ENCODE measurements around the gene E2F6. TPM values are rescaled to one million over a fixed set of nuclear protein-coding genes. Genes with fewer than 3 reads are reported as not detected.

Gene E2F6
- total and polyA plus RNA-seq, 2 of the 13 experiments (the other 11 are each of a cell fraction or from before 2014, with no cell fraction given), result 27.3 to 36.0 TPM

DNA sequence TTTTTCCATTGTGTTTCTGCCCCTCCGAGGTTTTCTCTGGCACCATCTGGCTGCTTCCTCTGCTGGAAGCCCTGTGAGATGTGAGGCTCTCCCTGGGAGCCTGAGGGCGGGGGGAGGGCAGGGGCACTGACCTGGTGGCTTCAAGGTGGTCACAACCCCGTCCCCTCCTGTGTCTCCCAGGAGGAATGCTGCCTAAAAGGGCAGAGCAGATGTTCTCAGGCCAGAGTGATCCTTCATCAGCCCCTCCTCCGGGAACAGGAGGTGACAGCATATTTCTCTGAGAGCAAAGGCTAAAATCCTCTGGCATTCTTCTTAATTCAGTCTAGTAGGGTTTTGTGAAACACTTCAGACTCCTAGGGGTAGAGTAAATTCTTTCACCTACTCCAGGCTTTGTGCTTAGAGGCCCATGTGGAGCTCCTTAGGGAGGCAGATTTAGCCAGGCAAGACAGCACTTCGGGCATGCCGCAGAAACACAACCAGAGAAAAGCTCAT lies 49.6 kb upstream of the E2F6 start:
- CTCF ChIA-PET (ENCODE audit: low intra/inter-chr PET ratio, low total read pairs), result no interaction called here
- Histone ChIP-seq H3K4me2 (ENCODE audit: low read depth, low read length) (no peak overlapping the region), H3K9ac (ENCODE audit: insufficient read depth, low read depth, low read length) (peak overlapping the region; percentile 17; the same call in 1 of the 2 replicates), H3K9me3 (ENCODE audit: low read length) (no peaks in the 10 kb centered on the region), H3K36me3 (replicated peaks in 1 of 2; ENCODE audit: control insufficient read depth in 1 of 2, insufficient read depth in 2 of 2, low read length in 2 of 2) (peaks cover 5 to 8% of the 10 kb centered on the region in 2 experiments; a peak in 4 of 5 replicates), H3K27ac (ENCODE audit: extremely low read length, insufficient read depth, low read length) (peak overlapping the region; percentile 28), H3K27me3 (ENCODE audit: control insufficient read depth in 1 of 2, insufficient read depth in 2 of 2, low read length in 2 of 2) (no peaks in the 10 kb centered on the region), H3K4me3 (replicated peaks in 1 of 3; ENCODE audit: insufficient read depth in 1 of 3, low read depth in 2 of 3, low read length in 3 of 3) (no peak overlapping the region), H4K20me1 (ENCODE audit: insufficient read depth, low read length) (no peaks in the 10 kb centered on the region), H3K4me1 (ENCODE audit: insufficient read depth, low read length) (peaks cover 85% of the 10 kb centered on the region), H2AFZ (ENCODE audit: low read length) (no peak overlapping the region), H3K79me2 (ENCODE audit: insufficient read depth, low read length) (peaks cover 95% of the 10 kb centered on the region)
- in situ Hi-C loops (cut with HindIII; ENCODE audit: extremely low pct_ligation_motif_present, low pct_unique_long_range_greater_than_20kb) (no loop called here), intact Hi-C loops (cut with micrococcal nuclease; ENCODE audit: unreplicated experiment) (no loop called here)
- ATAC-seq (peak; percentile 45), FAIRE-seq (peak; percentile 4), DNase-seq (ENCODE audit: low spot score) (no peak)
- POLR2A ChIA-PET, result interaction anchor here (1.1 to 2.1 kb wide), 3 partner anchors 10 to 18 kb away, joined by 3 to 10 read pairs (median 6); partner anchors contain the start of gene GREB1
- no TSS peak for BruUV-seq (replicated peaks)
- WGBS (ENCODE audit: low lambda C conversion rate), result 77% methylated on average over 6 of the region's 6 CpGs
- TF ChIP-seq PHF20 (CRISPR knock-in tag; IDR thresholded peaks at IDR 0.05), result no peak
- no peak for TF ChIP-seq ZNF274 (CRISPR knock-in tag; IDR thresholded peaks at IDR 0.05)
- TF ChIP-seq, protein P1, sequence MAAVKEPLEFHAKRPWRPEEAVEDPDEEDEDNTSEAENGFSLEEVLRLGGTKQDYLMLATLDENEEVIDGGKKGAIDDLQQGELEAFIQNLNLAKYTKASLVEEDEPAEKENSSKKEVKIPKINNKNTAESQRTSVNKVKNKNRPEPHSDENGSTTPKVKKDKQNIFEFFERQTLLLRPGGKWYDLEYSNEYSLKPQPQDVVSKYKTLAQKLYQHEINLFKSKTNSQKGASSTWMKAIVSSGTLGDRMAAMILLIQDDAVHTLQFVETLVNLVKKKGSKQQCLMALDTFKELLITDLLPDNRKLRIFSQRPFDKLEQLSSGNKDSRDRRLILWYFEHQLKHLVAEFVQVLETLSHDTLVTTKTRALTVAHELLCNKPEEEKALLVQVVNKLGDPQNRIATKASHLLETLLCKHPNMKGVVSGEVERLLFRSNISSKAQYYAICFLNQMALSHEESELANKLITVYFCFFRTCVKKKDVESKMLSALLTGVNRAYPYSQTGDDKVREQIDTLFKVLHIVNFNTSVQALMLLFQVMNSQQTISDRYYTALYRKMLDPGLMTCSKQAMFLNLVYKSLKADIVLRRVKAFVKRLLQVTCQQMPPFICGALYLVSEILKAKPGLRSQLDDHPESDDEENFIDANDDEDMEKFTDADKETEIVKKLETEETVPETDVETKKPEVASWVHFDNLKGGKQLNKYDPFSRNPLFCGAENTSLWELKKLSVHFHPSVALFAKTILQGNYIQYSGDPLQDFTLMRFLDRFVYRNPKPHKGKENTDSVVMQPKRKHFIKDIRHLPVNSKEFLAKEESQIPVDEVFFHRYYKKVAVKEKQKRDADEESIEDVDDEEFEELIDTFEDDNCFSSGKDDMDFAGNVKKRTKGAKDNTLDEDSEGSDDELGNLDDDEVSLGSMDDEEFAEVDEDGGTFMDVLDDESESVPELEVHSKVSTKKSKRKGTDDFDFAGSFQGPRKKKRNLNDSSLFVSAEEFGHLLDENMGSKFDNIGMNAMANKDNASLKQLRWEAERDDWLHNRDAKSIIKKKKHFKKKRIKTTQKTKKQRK (IDR thresholded peaks at IDR 0.05; ENCODE audit: low read length), result no peak
- peak; percentile 24; the same call in 1 of the 2 replicates for TF ChIP-seq ZNF263 (CRISPR knock-in tag; IDR thresholded peaks at IDR 0.05)
- TF ChIP-seq ZNF761 (CRISPR knock-in tag; conservative IDR thresholded peaks at IDR 0.05), result no peak
- TF ChIP-seq, protein P2, sequence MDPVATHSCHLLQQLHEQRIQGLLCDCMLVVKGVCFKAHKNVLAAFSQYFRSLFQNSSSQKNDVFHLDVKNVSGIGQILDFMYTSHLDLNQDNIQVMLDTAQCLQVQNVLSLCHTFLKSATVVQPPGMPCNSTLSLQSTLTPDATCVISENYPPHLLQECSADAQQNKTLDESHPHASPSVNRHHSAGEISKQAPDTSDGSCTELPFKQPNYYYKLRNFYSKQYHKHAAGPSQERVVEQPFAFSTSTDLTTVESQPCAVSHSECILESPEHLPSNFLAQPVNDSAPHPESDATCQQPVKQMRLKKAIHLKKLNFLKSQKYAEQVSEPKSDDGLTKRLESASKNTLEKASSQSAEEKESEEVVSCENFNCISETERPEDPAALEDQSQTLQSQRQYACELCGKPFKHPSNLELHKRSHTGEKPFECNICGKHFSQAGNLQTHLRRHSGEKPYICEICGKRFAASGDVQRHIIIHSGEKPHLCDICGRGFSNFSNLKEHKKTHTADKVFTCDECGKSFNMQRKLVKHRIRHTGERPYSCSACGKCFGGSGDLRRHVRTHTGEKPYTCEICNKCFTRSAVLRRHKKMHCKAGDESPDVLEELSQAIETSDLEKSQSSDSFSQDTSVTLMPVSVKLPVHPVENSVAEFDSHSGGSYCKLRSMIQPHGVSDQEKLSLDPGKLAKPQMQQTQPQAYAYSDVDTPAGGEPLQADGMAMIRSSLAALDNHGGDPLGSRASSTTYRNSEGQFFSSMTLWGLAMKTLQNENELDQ (CRISPR knock-in tag; IDR thresholded peaks at IDR 0.05; ENCODE audit: borderline replicate concordance), result no peak
- TF ChIP-seq SMYD3 (CRISPR knock-in tag; IDR thresholded peaks at IDR 0.05), result no peak
- TF ChIP-seq ZFP90 (CRISPR knock-in tag; IDR thresholded peaks at IDR 0.05; ENCODE audit: borderline replicate concordance), result no peak
- TF ChIP-seq, protein P3, sequence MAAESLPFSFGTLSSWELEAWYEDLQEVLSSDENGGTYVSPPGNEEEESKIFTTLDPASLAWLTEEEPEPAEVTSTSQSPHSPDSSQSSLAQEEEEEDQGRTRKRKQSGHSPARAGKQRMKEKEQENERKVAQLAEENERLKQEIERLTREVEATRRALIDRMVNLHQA (CRISPR knock-in tag; IDR thresholded peaks at IDR 0.05), result no peak
- TF ChIP-seq NFE2L2 (IDR thresholded peaks at IDR 0.05; ENCODE audit: low read length), result no peak
- TF ChIP-seq ZZZ3 (CRISPR knock-in tag; IDR thresholded peaks at IDR 0.05; ENCODE audit: borderline replicate concordance), result no peak
- TF ChIP-seq, protein P4, sequence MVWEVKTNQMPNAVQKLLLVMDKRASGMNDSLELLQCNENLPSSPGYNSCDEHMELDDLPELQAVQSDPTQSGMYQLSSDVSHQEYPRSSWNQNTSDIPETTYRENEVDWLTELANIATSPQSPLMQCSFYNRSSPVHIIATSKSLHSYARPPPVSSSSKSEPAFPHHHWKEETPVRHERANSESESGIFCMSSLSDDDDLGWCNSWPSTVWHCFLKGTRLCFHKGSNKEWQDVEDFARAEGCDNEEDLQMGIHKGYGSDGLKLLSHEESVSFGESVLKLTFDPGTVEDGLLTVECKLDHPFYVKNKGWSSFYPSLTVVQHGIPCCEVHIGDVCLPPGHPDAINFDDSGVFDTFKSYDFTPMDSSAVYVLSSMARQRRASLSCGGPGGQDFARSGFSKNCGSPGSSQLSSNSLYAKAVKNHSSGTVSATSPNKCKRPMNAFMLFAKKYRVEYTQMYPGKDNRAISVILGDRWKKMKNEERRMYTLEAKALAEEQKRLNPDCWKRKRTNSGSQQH (CRISPR knock-in tag; IDR thresholded peaks at IDR 0.05; ENCODE audit: low read depth), result no peak
- TF ChIP-seq, protein P5, sequence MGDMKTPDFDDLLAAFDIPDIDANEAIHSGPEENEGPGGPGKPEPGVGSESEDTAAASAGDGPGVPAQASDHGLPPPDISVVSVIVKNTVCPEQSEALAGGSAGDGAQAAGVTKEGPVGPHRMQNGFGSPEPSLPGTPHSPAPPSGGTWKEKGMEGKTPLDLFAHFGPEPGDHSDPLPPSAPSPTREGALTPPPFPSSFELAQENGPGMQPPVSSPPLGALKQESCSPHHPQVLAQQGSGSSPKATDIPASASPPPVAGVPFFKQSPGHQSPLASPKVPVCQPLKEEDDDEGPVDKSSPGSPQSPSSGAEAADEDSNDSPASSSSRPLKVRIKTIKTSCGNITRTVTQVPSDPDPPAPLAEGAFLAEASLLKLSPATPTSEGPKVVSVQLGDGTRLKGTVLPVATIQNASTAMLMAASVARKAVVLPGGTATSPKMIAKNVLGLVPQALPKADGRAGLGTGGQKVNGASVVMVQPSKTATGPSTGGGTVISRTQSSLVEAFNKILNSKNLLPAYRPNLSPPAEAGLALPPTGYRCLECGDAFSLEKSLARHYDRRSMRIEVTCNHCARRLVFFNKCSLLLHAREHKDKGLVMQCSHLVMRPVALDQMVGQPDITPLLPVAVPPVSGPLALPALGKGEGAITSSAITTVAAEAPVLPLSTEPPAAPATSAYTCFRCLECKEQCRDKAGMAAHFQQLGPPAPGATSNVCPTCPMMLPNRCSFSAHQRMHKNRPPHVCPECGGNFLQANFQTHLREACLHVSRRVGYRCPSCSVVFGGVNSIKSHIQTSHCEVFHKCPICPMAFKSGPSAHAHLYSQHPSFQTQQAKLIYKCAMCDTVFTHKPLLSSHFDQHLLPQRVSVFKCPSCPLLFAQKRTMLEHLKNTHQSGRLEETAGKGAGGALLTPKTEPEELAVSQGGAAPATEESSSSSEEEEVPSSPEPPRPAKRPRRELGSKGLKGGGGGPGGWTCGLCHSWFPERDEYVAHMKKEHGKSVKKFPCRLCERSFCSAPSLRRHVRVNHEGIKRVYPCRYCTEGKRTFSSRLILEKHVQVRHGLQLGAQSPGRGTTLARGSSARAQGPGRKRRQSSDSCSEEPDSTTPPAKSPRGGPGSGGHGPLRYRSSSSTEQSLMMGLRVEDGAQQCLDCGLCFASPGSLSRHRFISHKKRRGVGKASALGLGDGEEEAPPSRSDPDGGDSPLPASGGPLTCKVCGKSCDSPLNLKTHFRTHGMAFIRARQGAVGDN (CRISPR knock-in tag; IDR thresholded peaks at IDR 0.05), result peak; percentile 60

All from HepG2 (cell line).